ENCODE results near the gene CRELD2.

The CRELD2 gene

GRCh38 chr22:49911881-49912625 lies 6.4 kb upstream of the CRELD2 start:
- no peak for DNase-seq (ENCODE audit: low read depth in 3 of 3)

DNA sequence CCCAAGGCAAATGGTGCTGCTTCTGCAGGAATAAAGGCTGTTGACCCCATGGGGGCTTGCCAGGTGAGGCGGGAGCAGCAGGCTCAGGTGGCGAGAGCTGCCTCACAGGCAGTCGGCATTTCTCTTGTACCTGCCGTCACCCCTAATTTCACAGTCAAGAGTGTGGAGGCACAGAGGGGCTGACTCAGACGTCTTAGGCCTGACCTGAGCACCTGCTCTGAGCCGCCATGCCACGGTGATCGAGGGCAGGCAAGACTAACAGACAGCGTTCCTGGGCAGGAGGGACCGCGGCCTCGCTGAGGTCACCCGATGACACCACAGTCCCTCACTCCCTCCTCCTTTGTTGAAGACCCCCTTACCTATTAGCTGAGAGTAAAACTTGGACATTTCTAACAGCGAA lies 5.4 kb upstream of the CRELD2 start:
- no peak for DNase-seq (ENCODE audit: low read depth in 3 of 3)

DNA sequence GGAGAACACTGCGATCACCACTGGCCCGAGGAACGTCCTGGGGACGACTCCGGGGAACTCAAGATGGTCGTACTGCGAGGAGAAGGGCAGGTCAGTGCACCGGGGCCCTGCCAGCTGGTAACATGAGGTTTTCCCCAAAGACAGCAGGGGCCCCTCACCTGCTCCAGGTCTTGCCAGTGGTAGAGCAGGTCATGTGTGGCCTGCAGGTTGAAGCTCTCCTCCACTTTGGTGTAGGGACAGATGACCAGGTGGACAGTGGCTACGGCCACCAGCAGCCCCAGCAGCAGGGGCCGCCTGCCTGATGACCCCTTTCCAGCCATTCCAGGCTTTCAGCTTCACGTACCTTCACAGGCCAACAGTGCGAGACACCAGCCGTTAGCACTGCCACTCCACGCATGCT lies 5.0 kb upstream of the CRELD2 start:
- no peak for DNase-seq (ENCODE audit: low read depth in 3 of 3)

- DNase-seq (ENCODE audit: low read depth in 3 of 3): no peak
Observed at GRCh38 chr22:49914256-49914655, 4.2 kb upstream of the CRELD2 start.

- DNase-seq (ENCODE audit: low read depth in 3 of 3): no peak
Observed at GRCh38 chr22:49915610-49916009, 2.8 kb upstream of the CRELD2 start.

GRCh38 chr22:49916831-49917230 lies 1.6 kb upstream of the CRELD2 start:
- no peak for DNase-seq (ENCODE audit: low read depth in 3 of 3)

- no peak for DNase-seq (ENCODE audit: low read depth in 3 of 3)
Observed at GRCh38 chr22:49918911-49919881, 762 bp downstream of the CRELD2 start.

GRCh38 chr22:49920859-49921258 lies 2.4 kb downstream of the CRELD2 start:
- no peak for DNase-seq (ENCODE audit: low read depth in 3 of 3)

- DNase-seq (ENCODE audit: low read depth in 3 of 3): no peak
Observed at GRCh38 chr22:49921508-49922278, 3.3 kb downstream of the CRELD2 start.

DNA sequence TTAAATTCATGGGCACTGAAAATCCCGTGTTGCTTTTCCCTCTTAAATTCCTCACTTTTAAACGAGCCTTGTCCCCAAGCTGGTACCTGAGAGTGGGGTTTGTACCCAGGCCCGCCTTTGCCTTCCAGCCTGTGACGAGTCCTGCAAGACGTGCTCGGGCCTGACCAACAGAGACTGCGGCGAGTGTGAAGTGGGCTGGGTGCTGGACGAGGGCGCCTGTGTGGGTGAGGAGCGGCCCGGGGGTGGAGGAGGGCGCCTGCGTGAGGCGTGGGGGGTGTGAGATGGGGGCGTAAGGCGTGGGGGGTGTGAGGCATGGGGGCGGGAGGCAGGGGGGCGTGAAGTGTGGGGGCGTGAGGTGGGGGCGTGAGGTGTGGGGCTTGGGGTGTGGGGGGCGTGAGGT lies 4.0 kb downstream of the CRELD2 start:
- no peak for DNase-seq (ENCODE audit: low read depth in 3 of 3)

DNA sequence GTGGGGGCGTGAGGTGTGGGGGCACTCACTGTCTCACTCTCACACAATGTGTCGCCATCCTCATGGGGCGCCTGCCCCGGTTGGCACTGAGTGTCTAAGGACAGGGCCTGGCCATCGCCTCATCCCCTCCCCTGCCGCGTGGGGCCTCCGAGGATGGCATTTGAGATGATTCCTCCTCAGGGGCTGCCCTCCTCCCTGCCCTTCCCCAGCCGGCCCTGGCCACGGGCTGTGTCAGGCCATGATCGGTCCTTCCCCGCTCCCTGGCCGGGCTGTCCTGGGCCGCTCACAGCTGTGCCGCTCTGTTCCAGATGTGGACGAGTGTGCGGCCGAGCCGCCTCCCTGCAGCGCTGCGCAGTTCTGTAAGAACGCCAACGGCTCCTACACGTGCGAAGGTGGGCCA lies 4.5 kb downstream of the CRELD2 start:
- DNase-seq (ENCODE audit: low read depth in 3 of 3): no peak

- no peak for DNase-seq (ENCODE audit: low read depth in 3 of 3)
Observed at GRCh38 chr22:49923445-49923844, 5.0 kb downstream of the CRELD2 start.

GRCh38 chr22:49924113-49924833 lies 5.8 kb downstream of the CRELD2 start:
- no peak for DNase-seq (ENCODE audit: low read depth in 3 of 3)

DNA sequence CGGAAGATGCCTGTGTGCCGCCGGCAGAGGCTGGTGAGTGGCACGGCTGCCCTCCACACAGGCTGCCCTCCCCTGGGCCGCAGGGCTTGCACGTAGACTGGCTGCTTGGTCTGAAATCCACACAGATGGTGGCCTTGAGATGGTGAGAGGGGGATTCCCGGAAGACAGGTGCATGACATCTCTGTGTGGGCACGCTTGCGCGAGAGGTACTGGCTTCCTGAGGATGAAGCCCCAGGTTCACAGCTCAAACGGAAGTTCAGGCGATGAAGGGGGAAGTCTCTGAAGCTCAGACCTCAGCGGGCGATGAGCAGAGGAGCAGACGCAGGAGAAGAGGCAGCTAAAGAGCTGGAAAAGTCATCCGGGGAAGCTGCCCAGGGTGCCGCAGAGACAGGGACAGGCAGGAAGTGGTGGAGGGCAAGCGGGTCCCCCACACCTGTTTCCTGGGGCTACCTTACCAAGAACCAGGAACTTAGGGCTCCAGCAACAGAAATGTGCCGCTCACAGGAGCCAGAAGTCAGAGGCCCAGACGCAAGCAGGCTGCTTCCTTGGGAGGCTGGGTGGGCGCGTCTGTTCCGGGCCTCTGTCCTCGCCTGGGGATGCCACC lies 7.2 kb downstream of the CRELD2 start:
- DNase-seq (ENCODE audit: low read depth in 3 of 3): peak; percentile 47 to 66 (median 60)

DNA sequence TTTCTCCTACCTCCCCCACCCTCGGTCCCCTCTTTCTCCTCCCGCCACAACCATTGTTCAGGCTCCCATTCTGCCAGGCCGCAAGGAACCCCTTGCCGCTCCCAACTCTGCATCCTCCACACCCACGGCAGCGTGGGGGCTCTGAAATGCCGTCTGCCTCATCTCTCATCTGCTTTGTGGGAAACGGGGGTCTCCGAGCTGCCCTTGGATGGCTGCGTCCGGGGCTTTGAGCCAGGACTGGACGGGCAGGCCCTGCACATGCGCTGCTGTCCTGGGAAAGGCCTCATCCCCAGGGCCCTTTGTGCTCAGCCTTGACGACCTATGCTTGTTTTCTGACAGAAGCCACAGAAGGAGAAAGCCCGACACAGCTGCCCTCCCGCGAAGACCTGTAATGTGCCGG lies 8.5 kb downstream of the CRELD2 start:
- DNase-seq (ENCODE audit: low read depth in 3 of 3): no peak

DNA sequence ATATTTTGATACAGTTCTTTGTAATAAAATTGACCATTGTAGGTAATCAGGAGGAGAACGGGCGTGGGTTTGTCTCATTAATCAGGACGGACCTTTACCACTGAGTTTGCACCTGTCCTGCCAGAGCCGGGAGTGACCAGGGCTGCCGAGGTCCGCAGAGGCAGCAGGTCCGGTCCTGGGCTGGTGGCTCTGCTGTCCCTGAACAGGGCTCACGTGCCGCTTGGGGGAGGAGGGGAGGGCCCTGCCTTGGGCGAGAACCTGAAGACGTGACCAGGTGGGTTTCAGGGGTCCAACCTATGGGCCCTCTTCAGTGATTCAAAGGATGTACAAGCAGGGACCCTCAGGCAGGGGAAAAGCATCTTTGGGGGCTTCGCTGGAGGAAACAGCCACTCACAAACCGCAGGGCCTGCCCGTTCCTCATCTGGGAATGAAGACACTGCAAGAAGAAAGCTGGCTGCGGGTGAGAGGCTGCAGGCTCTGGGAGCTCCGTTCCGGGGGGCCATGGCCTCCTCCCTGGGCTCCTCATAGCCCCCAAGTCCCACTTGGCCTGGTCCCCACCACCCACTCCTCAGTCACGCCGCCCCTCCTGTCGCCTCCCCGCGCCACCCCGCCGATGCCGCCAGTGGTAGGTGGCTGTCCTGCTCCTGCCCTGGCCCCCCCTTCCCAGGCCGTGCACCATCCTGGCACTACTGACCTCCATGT lies 9.2 kb downstream of the CRELD2 start:
- no peak for DNase-seq (ENCODE audit: low read depth in 3 of 3)

DNA sequence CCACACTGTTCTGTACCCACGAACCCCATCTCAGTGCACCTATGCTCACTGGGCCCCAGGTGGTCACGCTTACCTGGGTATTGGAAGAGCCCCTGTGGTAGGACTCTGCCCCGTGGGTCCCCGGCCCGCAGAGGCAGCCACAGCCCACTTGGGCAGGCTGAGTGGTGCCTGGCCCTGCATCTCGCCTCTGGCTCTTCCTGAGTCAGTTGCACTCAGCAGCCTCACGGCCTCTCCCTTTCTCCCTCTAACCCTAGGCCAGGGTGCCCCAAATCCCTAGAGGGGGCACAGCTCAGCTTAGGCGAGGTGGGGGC lies 9.7 kb downstream of the CRELD2 start:
- no peak for DNase-seq (ENCODE audit: low read depth in 3 of 3)

- no peak for DNase-seq (ENCODE audit: low read depth in 3 of 3)
Observed at GRCh38 chr22:49928555-49929210, 10.2 kb downstream of the CRELD2 start.

GRCh38 chr22:49929211-49929979 lies 11.0 kb downstream of the CRELD2 start:
- peak; percentile 65 to 82 (median 68) for DNase-seq (ENCODE audit: low read depth in 3 of 3)

All from stimulated activated CD4-positive, alpha-beta T cell treated with anti-CD3 and anti-CD28 coated beads, TNF-alpha, amount 100 ng/mL, for 4 hours (primary cell).